H1 (cell line): ENCODE data around the gene ZFP36L1. TPM values are rescaled to one million over a fixed set of nuclear protein-coding genes. Genes with fewer than 3 reads are reported as not detected.

Experiments
- BACH1 ChIP-seq: IDR thresholded peaks from 2 replicates; pipeline ENCODE4 v1.6.1; 2012; ENCODE audit warnings: low read length, improper control_type of control experiment
- BRCA1 ChIP-seq: IDR thresholded peaks from 2 replicates; pipeline ENCODE4 v1.6.1; 2012; ENCODE audit warnings: low read depth, low read length, improper control_type of control experiment
- CREB1 ChIP-seq: IDR thresholded peaks from 2 replicates; pipeline ENCODE4 v1.6.1; 2012; ENCODE audit warnings: inconsistent platforms
- CTBP2 ChIP-seq: IDR thresholded peaks from 2 replicates; pipeline ENCODE4 v1.7.0; 2011; ENCODE audit warnings: borderline replicate concordance, mild to moderate bottlenecking, moderate library complexity, mixed read lengths, low read length; ENCODE audit not compliant: insufficient read depth, insufficient read length
- EGR1 ChIP-seq: IDR thresholded peaks from 2 replicates; pipeline ENCODE4 v1.6.1; 2011; ENCODE audit warnings: low read depth, low read length, borderline replicate concordance
- FOSL1 ChIP-seq: IDR thresholded peaks from 2 replicates; pipeline ENCODE4 v1.6.1; 2011; ENCODE audit warnings: mild to moderate bottlenecking, low read depth, low read length, moderate library complexity; ENCODE audit not compliant: insufficient read depth
- KDM1A ChIP-seq: fragments of 200-600, 300-600 bp; sonication (generic); IDR thresholded peaks from 2 replicates; pipeline ENCODE4 v1.7.1; 2016; ENCODE audit warnings: mild to moderate bottlenecking, low read length, borderline replicate concordance
- MAFK ChIP-seq: IDR thresholded peaks from 2 replicates; pipeline ENCODE4 v1.6.1; 2012; ENCODE audit warnings: low read depth, mild to moderate bottlenecking, improper control_type of control experiment, low read length
- PHF8 ChIP-seq: fragments of 200-600 bp; sonication (generic); conservative IDR thresholded peaks from 2 replicates; pipeline ENCODE4 v1.7.1; 2012; ENCODE audit warnings: low read depth, mild to moderate bottlenecking, inconsistent platforms, low read length, moderate library complexity
- POLR2A ChIP-seq, 2 experiments: IDR thresholded peaks; 1 replicate in 1 of 2; 2 replicates in 1 of 2; pipeline ENCODE4 v1.6.1; 2011; ENCODE audit warnings: low read depth in 2 of 2, low read length in 2 of 2, mild to moderate bottlenecking in 2 of 2; ENCODE audit errors: control extremely low read depth in 1 of 2
- RXRA ChIP-seq: IDR thresholded peaks from 2 replicates; pipeline ENCODE4 v1.6.1; 2011; ENCODE audit warnings: low read depth, mild to moderate bottlenecking, low read length, moderate library complexity; ENCODE audit not compliant: insufficient read depth
- SIRT6 ChIP-seq: IDR thresholded peaks from one replicate; pipeline ENCODE4 v1.7.1; 2012; ENCODE audit warnings: low read length, inconsistent platforms
- SIX5 ChIP-seq: IDR thresholded peaks from 2 replicates; pipeline ENCODE4 v1.6.1; 2011; ENCODE audit warnings: mild to moderate bottlenecking, low read depth, low read length
- SRF ChIP-seq: IDR thresholded peaks from 2 replicates; pipeline ENCODE4 v1.6.1; 2011; ENCODE audit warnings: mild to moderate bottlenecking, low read depth, low read length, moderate library complexity
- TAF7 ChIP-seq: optimal IDR thresholded peaks from 2 replicates; pipeline ENCODE3; 2011; ENCODE audit warnings: low read depth, mild to moderate bottlenecking, inconsistent platforms, low read length, moderate library complexity, borderline replicate concordance
- TCF12 ChIP-seq: IDR thresholded peaks from 2 replicates; pipeline ENCODE4 v1.6.1; 2011; ENCODE audit warnings: low read depth, mild to moderate bottlenecking, low read length
- TEAD4 ChIP-seq: IDR thresholded peaks from 2 replicates; pipeline ENCODE4 v1.6.1; 2012; ENCODE audit warnings: low read depth, low read length, inconsistent platforms, mixed read lengths
- ZNF274 ChIP-seq: IDR thresholded peaks from 2 replicates; pipeline ENCODE4 v1.7.0; 2012; ENCODE audit warnings: low read length, borderline replicate concordance; ENCODE audit errors: extremely low read depth
- polyA plus RNA-seq, 7 experiments: library from polyadenylated mRNA; depleted of rRNA in 3 of 7; stranded (reverse) in 5 of 7; unstranded in 2 of 7; fragments of >200 nt in 5 of 7; fragments of 200-250 nt in 2 of 7; gene quantifications; 1 replicate in 5 of 7; 2 replicates in 1 of 7; 4 replicates in 1 of 7; pipeline versions ENCODE4 v1.2.1 to v1.2.3, GENCODE V29; 2011 to 2013; ENCODE audit warnings: missing spikeins in 2 of 7, mixed read lengths in 2 of 7
- total RNA-seq: library from RNA; stranded (reverse); fragmentation: NEBNext Ultra II Directional; extraction: Animal tissue kit (Norgen Biotek cat#: 25700); gene quantifications from 2 replicates; pipeline ENCODE4 v1.2.1, GENCODE V29; 2021
- TF ChIP-seq, protein P1 (sequence below): IDR thresholded peaks from 2 replicates; pipeline ENCODE4 v1.6.1; 2012; ENCODE audit warnings: inconsistent platforms
- TF ChIP-seq, protein P2 (sequence below): IDR thresholded peaks from 2 replicates; pipeline ENCODE4 v1.6.1; 2011; ENCODE audit warnings: low read depth, mild to moderate bottlenecking, low read length; ENCODE audit not compliant: insufficient read depth

Gene ZFP36L1
- total and polyA plus RNA-seq, 2 of the 8 experiments (the other 6 are each of a cell fraction or from before 2014, with no cell fraction given) = 80.4 to 132 TPM

DNA sequence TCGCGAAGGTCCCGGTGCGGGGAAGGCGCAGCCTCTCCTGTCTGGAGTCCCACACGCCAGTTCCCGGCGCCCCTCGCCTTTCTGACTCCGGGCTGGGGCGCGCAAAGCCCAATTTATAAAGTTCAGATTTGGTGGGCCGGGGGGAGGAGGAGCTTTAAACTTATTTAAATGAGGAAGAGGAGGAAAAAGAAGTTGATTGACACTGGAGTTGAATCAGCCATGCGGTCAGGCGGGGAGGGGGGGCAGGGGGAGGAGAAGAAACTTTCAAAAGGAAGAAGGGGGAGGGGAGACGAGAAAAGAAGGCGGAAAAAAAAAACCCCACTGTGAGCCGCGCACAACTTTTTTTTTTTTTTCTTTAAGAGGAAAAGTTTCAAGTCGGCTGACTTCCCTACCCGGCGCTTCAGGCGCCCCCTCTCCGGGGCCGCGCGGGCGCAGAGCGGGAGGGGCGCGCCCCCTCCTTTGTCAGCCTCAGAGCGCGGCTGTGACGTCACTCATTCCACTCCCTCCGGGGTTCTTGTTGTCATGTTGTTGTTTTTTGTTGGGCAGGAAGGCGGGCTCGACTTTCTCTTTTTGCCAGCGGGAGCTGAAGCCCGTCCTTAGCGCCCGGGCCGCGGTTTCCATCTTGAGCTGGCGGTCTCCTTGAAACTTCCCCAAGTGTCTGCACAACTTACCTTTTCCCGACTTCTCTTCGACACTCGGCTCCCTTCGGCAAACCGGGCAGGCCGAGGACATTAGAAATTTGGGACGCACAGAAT, at the start of gene ZFP36L1 (continued):
- TF ChIP-seq MAFK (no peak), FOSL1 (no peak), KDM1A (no peak), BACH1 (no peak), PHF8 (peak; percentile 5), SIX5 (no peak), EGR1 (peak; percentile 51; the same call in 1 of the 2 replicates), POLR2A (IDR thresholded peaks at IDR 0.05; ENCODE audit: control extremely low read depth in 1 of 2, low read depth in 2 of 2, low read length in 2 of 2) (peak; percentile 92 to 97), BRCA1 (0 out of 2 replicates have a peak, but pooled peaks have one; percentile 39), CREB1 (peak; percentile 91), CTBP2 (peak; percentile 44), TCF12 (no peak), RXRA (no peak), ZNF274 (no peak), SIRT6 (no peak), TAF7 (peak; percentile 96), SRF (no peak), TEAD4 (no peak)
- TF ChIP-seq, protein P1, sequence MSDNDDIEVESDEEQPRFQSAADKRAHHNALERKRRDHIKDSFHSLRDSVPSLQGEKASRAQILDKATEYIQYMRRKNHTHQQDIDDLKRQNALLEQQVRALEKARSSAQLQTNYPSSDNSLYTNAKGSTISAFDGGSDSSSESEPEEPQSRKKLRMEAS = peak; percentile 80; the same call in 1 of the 2 replicates
- TF ChIP-seq, protein P2, sequence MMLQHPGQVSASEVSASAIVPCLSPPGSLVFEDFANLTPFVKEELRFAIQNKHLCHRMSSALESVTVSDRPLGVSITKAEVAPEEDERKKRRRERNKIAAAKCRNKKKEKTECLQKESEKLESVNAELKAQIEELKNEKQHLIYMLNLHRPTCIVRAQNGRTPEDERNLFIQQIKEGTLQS = no peak
